ENCODE results near the gene KCNMB4. TPM values are rescaled to one million over a fixed set of nuclear protein-coding genes. Genes with fewer than 3 reads are reported as not detected.

KCNMB4 gene
- total RNA-seq, 4 donors from 2014 or later = 1.1 to 10.9 (median 1.4) TPM

DNA sequence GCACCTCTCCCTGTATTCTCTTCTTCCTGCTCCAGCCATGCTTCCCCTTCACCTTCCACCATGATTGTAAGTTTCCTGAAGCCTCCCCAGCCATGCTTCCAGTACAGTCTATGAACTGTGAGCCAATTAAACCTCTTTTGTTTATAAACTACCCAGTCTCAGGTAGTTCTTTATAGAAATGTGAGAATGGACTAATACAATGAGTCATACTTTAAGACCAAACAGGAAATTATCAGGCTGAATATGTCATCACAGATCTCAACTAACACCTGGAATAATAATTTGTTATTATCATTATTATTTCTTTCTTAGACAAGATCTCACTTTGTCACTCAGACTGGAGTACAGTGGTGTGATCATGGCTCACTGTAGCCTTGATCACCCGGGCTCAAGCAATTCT lies 85.4 kb downstream of the KCNMB4 start:
- intact Hi-C loops (cut with DNase I; ENCODE audit: low total_unique reads) = no loop called here

DNA sequence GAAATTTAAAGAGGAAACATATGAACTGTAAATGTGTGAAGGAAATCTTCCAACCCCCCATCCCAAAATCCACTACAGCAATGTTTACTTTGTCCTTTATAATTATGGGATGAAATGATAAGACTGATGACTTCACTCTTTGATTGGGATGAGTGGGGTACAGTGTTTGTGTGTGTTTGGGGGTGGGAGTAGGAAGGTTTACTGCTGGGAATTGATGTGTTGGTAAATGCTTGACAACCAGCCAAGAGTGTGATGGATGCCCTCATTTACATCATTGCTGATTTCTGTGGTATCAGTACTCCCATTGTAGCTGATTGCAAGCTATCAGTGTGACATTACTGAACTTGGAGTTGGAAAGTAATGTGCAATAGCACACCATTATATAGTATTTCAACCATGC lies 90.9 kb downstream of the KCNMB4 start:
- TF ChIP-seq POLR2A (IDR thresholded peaks at IDR 0.05) (no peak), EP300 (IDR thresholded peaks at IDR 0.05; ENCODE audit: low read depth) (no peak)
- no peaks in the 10 kb centered on the region for H3K4me1 ChIP-seq
- intact Hi-C loops (cut with DNase I; ENCODE audit: low total_unique reads) (no loop called here), in situ Hi-C loops (cut with MboI; ENCODE audit: low pct_ligation_motif_present in 1 of 4, low pct_unique_long_range_greater_than_20kb in 1 of 4, low sequenced_read_pairs in 3 of 4) (no loop called here)
- no peaks in the 10 kb centered on the region for H3K27me3 ChIP-seq
- DNase-seq = no peak
- H3K4me3 ChIP-seq = no peak overlapping the region
- H3K27ac ChIP-seq = no peak overlapping the region
- no peaks in the 10 kb centered on the region for H3K9me3 ChIP-seq
- H3K36me3 ChIP-seq = no peaks in the 10 kb centered on the region

More for the DNA sequence above, 85.4 kb downstream of the KCNMB4 start:
- in situ Hi-C loops (cut with MboI; ENCODE audit: low pct_ligation_motif_present in 1 of 4, low pct_unique_long_range_greater_than_20kb in 1 of 4, low sequenced_read_pairs in 3 of 4) = no loop called here
- Histone ChIP-seq H3K9me3 (peaks cover 0 to 7% of the 10 kb centered on the region in 2 donors), H3K36me3 (no peaks in the 10 kb centered on the region), H3K4me1 (no peaks in the 10 kb centered on the region), H3K27ac (no peak overlapping the region), H3K4me3 (no peak overlapping the region), H3K27me3 (no peaks in the 10 kb centered on the region)
- 88 to 100% methylated on average over 1 of the region's 1 CpG for WGBS, 2 donors (ENCODE audit: low coverage in 1 of 2)
- no peak for DNase-seq
- no peak for TF ChIP-seq POLR2A (IDR thresholded peaks at IDR 0.05)
- TF ChIP-seq, protein P1, sequence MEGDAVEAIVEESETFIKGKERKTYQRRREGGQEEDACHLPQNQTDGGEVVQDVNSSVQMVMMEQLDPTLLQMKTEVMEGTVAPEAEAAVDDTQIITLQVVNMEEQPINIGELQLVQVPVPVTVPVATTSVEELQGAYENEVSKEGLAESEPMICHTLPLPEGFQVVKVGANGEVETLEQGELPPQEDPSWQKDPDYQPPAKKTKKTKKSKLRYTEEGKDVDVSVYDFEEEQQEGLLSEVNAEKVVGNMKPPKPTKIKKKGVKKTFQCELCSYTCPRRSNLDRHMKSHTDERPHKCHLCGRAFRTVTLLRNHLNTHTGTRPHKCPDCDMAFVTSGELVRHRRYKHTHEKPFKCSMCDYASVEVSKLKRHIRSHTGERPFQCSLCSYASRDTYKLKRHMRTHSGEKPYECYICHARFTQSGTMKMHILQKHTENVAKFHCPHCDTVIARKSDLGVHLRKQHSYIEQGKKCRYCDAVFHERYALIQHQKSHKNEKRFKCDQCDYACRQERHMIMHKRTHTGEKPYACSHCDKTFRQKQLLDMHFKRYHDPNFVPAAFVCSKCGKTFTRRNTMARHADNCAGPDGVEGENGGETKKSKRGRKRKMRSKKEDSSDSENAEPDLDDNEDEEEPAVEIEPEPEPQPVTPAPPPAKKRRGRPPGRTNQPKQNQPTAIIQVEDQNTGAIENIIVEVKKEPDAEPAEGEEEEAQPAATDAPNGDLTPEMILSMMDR (IDR thresholded peaks at IDR 0.05) = no peak
- no peak for TF ChIP-seq EP300 (IDR thresholded peaks at IDR 0.05; ENCODE audit: low read depth)
- TF ChIP-seq POLR2AphosphoS5 (IDR thresholded peaks at IDR 0.05) = no peak

DNA sequence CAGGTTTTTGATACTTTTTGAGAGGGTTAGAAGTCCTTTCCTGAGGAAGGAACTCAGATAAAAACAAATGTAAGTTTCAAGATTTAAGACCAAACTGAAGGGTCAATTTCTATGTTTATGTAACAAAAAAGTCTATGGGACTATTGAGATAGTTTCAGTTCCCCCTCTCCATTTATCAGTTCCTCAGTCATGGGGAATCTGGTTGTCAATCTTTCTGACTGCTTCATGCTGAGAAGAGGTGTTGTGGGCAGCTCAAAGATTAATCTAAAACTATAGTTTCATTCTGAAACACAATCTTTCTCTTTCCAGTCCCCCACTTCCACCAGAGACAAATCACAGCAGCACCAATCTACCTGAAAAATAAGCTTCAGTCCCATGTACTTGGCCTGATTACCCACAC lies 93.7 kb downstream of the KCNMB4 start:
- TF ChIP-seq POLR2A (IDR thresholded peaks at IDR 0.05) (no peak), EP300 (IDR thresholded peaks at IDR 0.05; ENCODE audit: low read depth) (no peak), POLR2AphosphoS5 (IDR thresholded peaks at IDR 0.05) (no peak)
- TF ChIP-seq, protein P1 (IDR thresholded peaks at IDR 0.05) = no peak
- H3K27me3 ChIP-seq = no peaks in the 10 kb centered on the region
- peaks cover 0 to 6% of the 10 kb centered on the region in 2 donors for H3K9me3 ChIP-seq
- no peak for DNase-seq
- no peak overlapping the region for H3K4me3 ChIP-seq
- intact Hi-C loops (cut with DNase I; ENCODE audit: low total_unique reads) = no loop called here
- H3K27ac ChIP-seq = no peak overlapping the region
- H3K36me3 ChIP-seq = no peaks in the 10 kb centered on the region
- in situ Hi-C loops (cut with MboI; ENCODE audit: low pct_ligation_motif_present in 1 of 4, low pct_unique_long_range_greater_than_20kb in 1 of 4, low sequenced_read_pairs in 3 of 4) = no loop called here
- no peaks in the 10 kb centered on the region for H3K4me1 ChIP-seq

DNA sequence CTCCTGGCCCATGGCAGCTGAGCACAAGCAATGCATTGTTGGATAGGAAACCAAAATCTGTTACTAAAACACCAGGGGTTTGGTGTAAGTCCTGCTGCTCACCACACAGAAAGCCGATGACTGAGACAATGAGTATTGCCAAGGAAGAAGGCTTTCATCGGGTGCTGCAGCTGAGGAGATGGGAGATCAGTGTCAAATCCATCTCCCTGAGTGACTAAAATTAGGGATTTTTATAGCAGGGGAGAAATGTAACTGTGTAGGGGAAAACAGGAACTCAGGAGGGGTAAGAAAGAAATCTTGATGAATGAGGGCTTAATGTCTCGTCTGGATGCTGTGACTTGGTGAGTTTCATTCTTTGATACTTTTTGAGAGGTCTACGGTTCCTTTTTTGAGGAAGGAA lies 97.9 kb downstream of the KCNMB4 start:
- WGBS, 2 donors (ENCODE audit: low coverage in 1 of 2) = 88 to 91% methylated on average over 4 of the region's 4 CpGs
- in situ Hi-C loops (cut with MboI; ENCODE audit: low pct_ligation_motif_present in 1 of 4, low pct_unique_long_range_greater_than_20kb in 1 of 4, low sequenced_read_pairs in 3 of 4) = no loop called here
- Histone ChIP-seq H3K4me3 (no peak overlapping the region), H3K9me3 (peaks cover 0 to 6% of the 10 kb centered on the region in 2 donors), H3K4me1 (no peaks in the 10 kb centered on the region), H3K27ac (no peak overlapping the region), H3K36me3 (no peaks in the 10 kb centered on the region), H3K27me3 (no peaks in the 10 kb centered on the region)
- DNase-seq = no peak
- TF ChIP-seq, protein P1 (IDR thresholded peaks at IDR 0.05) = no peak
- no peak for TF ChIP-seq POLR2A (IDR thresholded peaks at IDR 0.05)
- no peak for TF ChIP-seq POLR2AphosphoS5 (IDR thresholded peaks at IDR 0.05)
- TF ChIP-seq EP300 (IDR thresholded peaks at IDR 0.05; ENCODE audit: low read depth) = no peak
- intact Hi-C loops (cut with DNase I; ENCODE audit: low total_unique reads) = no loop called here

DNA sequence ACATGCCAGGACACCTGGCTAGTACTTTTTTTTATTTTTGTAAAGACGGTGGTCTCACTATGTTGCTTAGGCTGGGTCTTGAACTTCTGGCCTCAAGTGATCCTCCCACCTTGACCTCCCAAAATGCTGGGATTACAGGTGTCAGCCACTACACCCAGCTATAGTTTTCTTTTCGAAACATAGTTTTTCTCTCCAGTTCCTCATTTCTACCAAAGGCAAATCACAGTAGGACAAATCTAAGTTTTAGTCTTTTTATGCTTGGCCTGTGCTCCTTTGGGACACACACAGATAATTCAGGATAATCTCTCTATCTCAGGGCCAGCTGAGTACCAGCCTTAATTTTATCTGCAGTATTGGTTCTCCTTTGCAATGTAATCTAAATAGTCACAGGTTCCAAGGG lies 100.7 kb downstream of the KCNMB4 start:
- no peaks in the 10 kb centered on the region for H3K36me3 ChIP-seq
- no peak overlapping the region for H3K27ac ChIP-seq
- H3K9me3 ChIP-seq = peaks cover 0 to 6% of the 10 kb centered on the region in 2 donors
- H3K4me3 ChIP-seq = no peak overlapping the region
- intact Hi-C loops (cut with DNase I; ENCODE audit: low total_unique reads) = loop anchor here (1.0 kb wide), 1 partner anchor 37 kb away; no protein-coding TSS in a partner anchor
- H3K4me1 ChIP-seq = no peaks in the 10 kb centered on the region
- TF ChIP-seq POLR2A (IDR thresholded peaks at IDR 0.05) = no peak
- no peaks in the 10 kb centered on the region for H3K27me3 ChIP-seq
- no peak for DNase-seq
- in situ Hi-C loops (cut with MboI; ENCODE audit: low pct_ligation_motif_present in 1 of 4, low pct_unique_long_range_greater_than_20kb in 1 of 4, low sequenced_read_pairs in 3 of 4) = no loop called here
- 85 to 93% methylated on average over 2 of the region's 2 CpGs for WGBS, 2 donors (ENCODE audit: low coverage in 1 of 2)

Measured in transverse colon (tissue), 4 donors.